Prostate gland (tissue), 2 donors: ENCODE measurements around the gene GGACT.

Experiments used
- CTCF ChIP-seq, 4 experiments: fragments of 200-600 bp in 2 of 4; fragments of 450-650 bp in 2 of 4; sonication (generic) in 2 of 4; IDR thresholded peaks; 1 replicate in 3 of 4; 2 replicates in 1 of 4; pipeline ENCODE4 v1.5.1; 2016 to 2019; ENCODE audit warnings: antibody characterized with exemption in 4 of 4, mild to moderate bottlenecking in 2 of 4, moderate library complexity in 2 of 4
- POLR2A ChIP-seq: fragments of 450-650 bp; IDR thresholded peaks from one replicate; pipeline ENCODE4 v1.6.1; 2016; ENCODE audit warnings: antibody characterized with exemption, mild to moderate bottlenecking

- TF ChIP-seq POLR2A, result no peak
- TF ChIP-seq CTCF (IDR thresholded peaks at IDR 0.05), result no peak
These were observed 70.9 kb downstream of the GGACT start for GRCh38 chr13:100517728-100518127.
